ENCODE results near the gene HECW1.

DNA sequence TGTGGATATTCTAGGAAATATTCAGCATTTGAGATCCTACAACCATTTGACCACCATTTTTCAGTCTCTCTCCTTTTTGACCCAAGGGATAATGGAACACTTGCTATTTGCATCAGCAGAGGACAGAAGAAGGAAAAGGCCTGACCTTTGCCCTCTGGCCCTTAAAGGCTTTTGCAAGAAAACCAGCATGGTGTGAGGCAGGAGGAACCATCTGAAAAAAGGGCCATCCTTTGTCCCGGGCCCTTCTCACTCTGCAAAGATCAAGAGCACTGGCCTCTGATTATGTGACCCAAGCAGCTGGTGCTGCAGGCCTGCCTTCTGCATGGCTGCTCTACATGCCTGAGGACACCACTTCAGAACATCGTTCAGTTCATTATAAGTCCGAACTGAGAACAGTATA lies 337.1 kb downstream of the HECW1 start:
- TF ChIP-seq, protein P1, sequence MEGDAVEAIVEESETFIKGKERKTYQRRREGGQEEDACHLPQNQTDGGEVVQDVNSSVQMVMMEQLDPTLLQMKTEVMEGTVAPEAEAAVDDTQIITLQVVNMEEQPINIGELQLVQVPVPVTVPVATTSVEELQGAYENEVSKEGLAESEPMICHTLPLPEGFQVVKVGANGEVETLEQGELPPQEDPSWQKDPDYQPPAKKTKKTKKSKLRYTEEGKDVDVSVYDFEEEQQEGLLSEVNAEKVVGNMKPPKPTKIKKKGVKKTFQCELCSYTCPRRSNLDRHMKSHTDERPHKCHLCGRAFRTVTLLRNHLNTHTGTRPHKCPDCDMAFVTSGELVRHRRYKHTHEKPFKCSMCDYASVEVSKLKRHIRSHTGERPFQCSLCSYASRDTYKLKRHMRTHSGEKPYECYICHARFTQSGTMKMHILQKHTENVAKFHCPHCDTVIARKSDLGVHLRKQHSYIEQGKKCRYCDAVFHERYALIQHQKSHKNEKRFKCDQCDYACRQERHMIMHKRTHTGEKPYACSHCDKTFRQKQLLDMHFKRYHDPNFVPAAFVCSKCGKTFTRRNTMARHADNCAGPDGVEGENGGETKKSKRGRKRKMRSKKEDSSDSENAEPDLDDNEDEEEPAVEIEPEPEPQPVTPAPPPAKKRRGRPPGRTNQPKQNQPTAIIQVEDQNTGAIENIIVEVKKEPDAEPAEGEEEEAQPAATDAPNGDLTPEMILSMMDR (IDR thresholded peaks at IDR 0.05) = no peak
- no peak for TF ChIP-seq POLR2AphosphoS5 (IDR thresholded peaks at IDR 0.05)
- TF ChIP-seq POLR2A (IDR thresholded peaks at IDR 0.05; ENCODE audit: low read depth) = no peak
- TF ChIP-seq EP300 (IDR thresholded peaks at IDR 0.05) = no peak

Data from esophagus muscularis mucosa (tissue), 4 donors.